CD8-positive, alpha-beta memory T cell (primary cell): ENCODE measurements around the gene TMEM123. TPM values are rescaled to one million over a fixed set of nuclear protein-coding genes. Genes with fewer than 3 reads are reported as not detected.

ENCODE experiments used
- CTCF ChIA-PET: fragments of 350-600 bp; sonication (Branson Sonifier 250); formaldehyde crosslinking; loops from one replicate; lab custom pipeline; 2021; ENCODE audit warnings: antibody characterized with exemption; lab: Charles Lee
- POLR2A ChIA-PET: fragments of 350-600 bp; sonication (Branson Sonifier 250); formaldehyde crosslinking; loops from one replicate; lab custom pipeline; 2021; ENCODE audit warnings: antibody characterized with exemption; lab: Charles Lee
- DNase-seq, 5 donors: peaks; one replicate each; pipeline versions ENCODE4 v3.0.0 to v3.0.0-alpha.2; 2020 to 2022; ENCODE audit warnings: mixed read lengths in 1 of 5
- H3K27ac ChIP-seq: one replicate; pipeline ENCODE4 v1.7.0; 2013; ENCODE audit warnings: low read depth, mild to moderate bottlenecking, low read length, moderate library complexity
- H3K27me3 ChIP-seq: 2 replicates; pipeline ENCODE4 v1.7.0; 2013; ENCODE audit warnings: low read length, mild to moderate bottlenecking; ENCODE audit not compliant: insufficient read depth, poor library complexity, severe bottlenecking
- H3K36me3 ChIP-seq: 2 replicates; pipeline ENCODE4 v1.7.0; 2013; ENCODE audit warnings: mild to moderate bottlenecking, low read length, moderate library complexity; ENCODE audit not compliant: insufficient read depth
- H3K4me1 ChIP-seq: 2 replicates; pipeline ENCODE4 v1.7.0; 2013; ENCODE audit warnings: mild to moderate bottlenecking, low read length, moderate library complexity; ENCODE audit not compliant: insufficient read depth
- H3K4me3 ChIP-seq: 2 replicates; pipeline ENCODE4 v1.7.0; 2013; ENCODE audit warnings: mild to moderate bottlenecking, low read length
- H3K9me3 ChIP-seq: 2 replicates; pipeline ENCODE4 v1.7.0; 2013; ENCODE audit warnings: mild to moderate bottlenecking, low read length
- H3K27ac Mint-ChIP-seq, 8 donors: one replicate each; pipeline ENCODE4 v1.8.0; 2020 to 2021; ENCODE audit warnings: mixed read lengths in 8 of 8, mild to moderate bottlenecking in 6 of 8, inconsistent platforms in 3 of 8, moderate library complexity in 3 of 8
- H3K27me3 Mint-ChIP-seq, 2 donors: one replicate each; pipeline ENCODE4 v1.8.0; 2020 to 2021; ENCODE audit warnings: mixed read lengths in 2 of 2, mild to moderate bottlenecking in 1 of 2, moderate library complexity in 1 of 2
- H3K36me3 Mint-ChIP-seq, 3 donors: one replicate each; pipeline ENCODE4 v1.8.0; 2020 to 2021; ENCODE audit warnings: mixed read lengths in 3 of 3, inconsistent platforms in 1 of 3, mild to moderate bottlenecking in 1 of 3
- H3K4me1 Mint-ChIP-seq, 3 donors: one replicate each; pipeline ENCODE4 v1.8.0; 2020 to 2021; ENCODE audit warnings: mixed read lengths in 3 of 3, inconsistent platforms in 1 of 3, mild to moderate bottlenecking in 1 of 3
- H3K4me3 Mint-ChIP-seq, 7 donors: one replicate each; pipeline ENCODE4 v1.8.0; 2020 to 2021; ENCODE audit warnings: mixed read lengths in 7 of 7, mild to moderate bottlenecking in 6 of 7, moderate library complexity in 4 of 7, inconsistent platforms in 2 of 7
- H3K9me3 Mint-ChIP-seq, 5 donors: one replicate each; pipeline ENCODE4 v1.8.0; 2020 to 2022; ENCODE audit warnings: mixed read lengths in 5 of 5, mild to moderate bottlenecking in 3 of 5, moderate library complexity in 2 of 5, inconsistent platforms in 1 of 5
- polyA plus RNA-seq: library from polyadenylated mRNA; unstranded; fragments of 300-500 nt; fragmentation: Illumina TruSeq; gene quantifications from one replicate; pipeline ENCODE4 v1.2.3, GENCODE V29; 2021
- total RNA-seq, 2 experiments: library from RNA; stranded (reverse); gene quantifications; one replicate each; pipeline ENCODE4 v1.2.3, GENCODE V29; 2021

TMEM123 gene
- total and polyA plus RNA-seq, 3 experiments from 2014 or later = 257 to 491 (median 259) TPM

GRCh38 chr11:102419181-102419580 is 33.4 kb downstream of the TMEM123 start:
- H3K36me3 Mint-ChIP-seq = peaks cover 9 to 24% (median 13%) of the 10 kb centered on the region in 3 donors
- peaks cover 92 to 100% (median 100%) of the 10 kb centered on the region in 3 donors for H3K4me1 Mint-ChIP-seq
- no peak for DNase-seq
- H3K27me3 Mint-ChIP-seq = peaks cover 0 to 3% of the 10 kb centered on the region in 2 donors
- H3K4me3 ChIP-seq = no peak overlapping the region
- peak overlapping the region in 1 of 8 donors; percentile 23 for H3K27ac Mint-ChIP-seq
- POLR2A ChIA-PET = no interaction called here
- no peaks in the 10 kb centered on the region for H3K9me3 Mint-ChIP-seq
- H3K4me1 ChIP-seq = peaks cover 81% of the 10 kb centered on the region
- no peaks in the 10 kb centered on the region for H3K36me3 ChIP-seq
- H3K9me3 ChIP-seq = no peaks in the 10 kb centered on the region
- CTCF ChIA-PET = interaction anchor here (1.3 kb wide), 1 partner anchor 17 kb away, joined by 3 read pairs; no protein-coding TSS in a partner anchor
- H3K4me3 Mint-ChIP-seq = no peak overlapping the region
- H3K27me3 ChIP-seq = no peaks in the 10 kb centered on the region
- no peak overlapping the region for H3K27ac ChIP-seq

GRCh38 chr11:102416976-102417375 is 35.6 kb downstream of the TMEM123 start:
- H3K36me3 ChIP-seq = no peaks in the 10 kb centered on the region
- peaks cover 79% of the 10 kb centered on the region for H3K4me1 ChIP-seq
- DNase-seq = peak in 1 of 5 donors; percentile 58
- ChIA-PET POLR2A (no interaction called here), CTCF (interaction anchor here (0.9 to 1.7 kb wide), 2 partner anchors 25 to 35 kb away, joined by 3 to 6 read pairs; no protein-coding TSS in a partner anchor)
- peaks cover 9 to 26% (median 14%) of the 10 kb centered on the region in 3 donors for H3K36me3 Mint-ChIP-seq
- H3K4me3 ChIP-seq = peak overlapping the region; percentile 15
- peaks cover 0 to 3% of the 10 kb centered on the region in 2 donors for H3K27me3 Mint-ChIP-seq
- no peak overlapping the region for H3K27ac ChIP-seq
- peaks cover 92 to 100% (median 99%) of the 10 kb centered on the region in 3 donors for H3K4me1 Mint-ChIP-seq
- H3K4me3 Mint-ChIP-seq = peak overlapping the region; percentile 0 to 77 (median 63)
- peak overlapping the region; percentile 18 to 91 (median 78) for H3K27ac Mint-ChIP-seq
- no peaks in the 10 kb centered on the region for H3K9me3 Mint-ChIP-seq
- H3K9me3 ChIP-seq = no peaks in the 10 kb centered on the region
- H3K27me3 ChIP-seq = no peaks in the 10 kb centered on the region

DNA sequence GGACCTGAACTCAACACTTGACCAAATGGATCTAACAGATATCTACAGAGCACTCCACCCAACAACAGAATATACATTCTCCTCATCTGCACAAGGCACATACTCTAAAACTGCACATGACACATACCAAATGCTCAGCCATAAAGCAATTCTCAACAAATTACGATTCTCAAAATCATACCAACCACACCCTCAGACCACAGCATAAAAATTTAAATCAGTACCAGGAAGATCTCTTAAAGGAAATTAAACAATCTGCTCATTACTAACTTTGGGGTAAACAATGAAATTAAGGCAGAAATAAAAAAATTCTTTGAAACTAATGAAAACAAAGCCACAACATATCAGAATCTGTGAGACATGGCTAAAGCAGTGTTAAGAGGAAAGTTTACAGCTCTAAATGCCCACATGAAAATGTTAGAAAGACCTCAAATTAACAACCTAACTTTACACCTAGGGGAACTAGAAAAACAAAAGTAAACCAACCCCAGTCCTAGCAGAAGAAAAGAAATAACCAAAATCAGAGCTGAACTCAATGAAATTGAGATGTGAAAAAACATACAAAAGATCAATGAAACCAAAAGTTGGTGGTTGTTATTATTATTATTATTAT is 37.2 kb downstream of the TMEM123 start:
- Histone ChIP-seq H3K4me3 (no peak overlapping the region), H3K9me3 (no peaks in the 10 kb centered on the region), H3K36me3 (no peaks in the 10 kb centered on the region), H3K4me1 (peaks cover 74% of the 10 kb centered on the region), H3K27ac (no peak overlapping the region), H3K27me3 (no peaks in the 10 kb centered on the region)
- Mint-ChIP-seq H3K9me3 (no peaks in the 10 kb centered on the region), H3K4me3 (peak overlapping the region; percentile 7 to 73 (median 65)), H3K27me3 (peaks cover 0 to 3% of the 10 kb centered on the region in 2 donors), H3K27ac (peak overlapping the region; percentile 1 to 87 (median 69)), H3K36me3 (peaks cover 9 to 28% (median 18%) of the 10 kb centered on the region in 3 donors), H3K4me1 (peaks cover 89 to 100% (median 99%) of the 10 kb centered on the region in 3 donors)
- DNase-seq = peak in 2 of 5 donors; percentile 27 to 37
- ChIA-PET CTCF (interaction anchor here (3.2 kb wide), 1 partner anchor 73 kb away, joined by 8 read pairs; no protein-coding TSS in a partner anchor), POLR2A (interaction anchor here (0.5 to 1.0 kb wide), 2 partner anchors 36 to 245 kb away, joined by 3 to 5 read pairs; no protein-coding TSS in a partner anchor)

DNA sequence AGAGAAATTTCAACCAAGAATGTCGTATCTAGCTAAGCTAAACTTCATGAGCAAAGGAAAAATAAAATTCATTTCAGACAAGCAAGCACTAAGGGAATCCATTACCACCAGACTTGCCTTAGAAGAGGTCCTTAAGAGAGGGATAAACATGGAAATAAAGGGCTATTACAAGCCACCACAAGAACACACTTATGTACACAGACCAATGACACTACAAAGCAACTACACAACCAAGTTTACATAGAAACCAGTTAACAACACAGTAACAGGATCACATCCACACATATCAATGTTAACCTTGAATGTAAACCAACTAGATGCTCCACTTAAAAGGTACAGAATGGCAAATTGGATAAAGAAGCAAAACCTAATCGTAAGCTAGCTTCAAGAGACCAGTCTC is 38.0 kb downstream of the TMEM123 start:
- ChIA-PET CTCF (interaction anchor here (3.2 kb wide), 1 partner anchor 72 kb away, joined by 8 read pairs; no protein-coding TSS in a partner anchor), POLR2A (no interaction called here)
- H3K9me3 Mint-ChIP-seq = no peaks in the 10 kb centered on the region
- H3K9me3 ChIP-seq = no peaks in the 10 kb centered on the region
- peak overlapping the region; percentile 30 for H3K4me3 ChIP-seq
- H3K27ac ChIP-seq = no peak overlapping the region
- H3K27me3 Mint-ChIP-seq = peaks cover 0 to 3% of the 10 kb centered on the region in 2 donors
- peaks cover 71% of the 10 kb centered on the region for H3K4me1 ChIP-seq
- DNase-seq = no peak
- peaks cover 9 to 32% (median 19%) of the 10 kb centered on the region in 3 donors for H3K36me3 Mint-ChIP-seq
- peak overlapping the region; percentile 68 to 91 (median 78) for H3K27ac Mint-ChIP-seq
- H3K4me1 Mint-ChIP-seq = peaks cover 87 to 97% (median 97%) of the 10 kb centered on the region in 3 donors
- no peaks in the 10 kb centered on the region for H3K36me3 ChIP-seq
- no peaks in the 10 kb centered on the region for H3K27me3 ChIP-seq
- peak overlapping the region in 6 of 7 donors; percentile 7 to 73 (median 68) for H3K4me3 Mint-ChIP-seq

- Histone ChIP-seq H3K36me3 (no peaks in the 10 kb centered on the region), H3K4me3 (peak overlapping the region; percentile 10), H3K27me3 (no peaks in the 10 kb centered on the region), H3K4me1 (peaks cover 67% of the 10 kb centered on the region), H3K27ac (no peak overlapping the region), H3K9me3 (no peaks in the 10 kb centered on the region)
- peak overlapping the region; percentile 44 to 89 (median 72) for H3K27ac Mint-ChIP-seq
- ChIA-PET CTCF (interaction anchor here (0.9 to 3.2 kb wide), 3 partner anchors 23 to 71 kb away, joined by 4 to 8 read pairs (median 4); no protein-coding TSS in a partner anchor), POLR2A (interaction anchor here (0.6 kb wide), 1 partner anchor 14 kb away, joined by 3 read pairs; no protein-coding TSS in a partner anchor)
- peak in 1 of 5 donors; percentile 66 for DNase-seq
- peaks cover under 1 to 29% (median 13%) of the 10 kb centered on the region in 3 donors for H3K36me3 Mint-ChIP-seq
- peaks cover 0 to 3% of the 10 kb centered on the region in 2 donors for H3K27me3 Mint-ChIP-seq
- peak overlapping the region in 5 of 7 donors; percentile 33 to 73 (median 65) for H3K4me3 Mint-ChIP-seq
- peaks cover 81 to 97% (median 96%) of the 10 kb centered on the region in 3 donors for H3K4me1 Mint-ChIP-seq
- H3K9me3 Mint-ChIP-seq = no peaks in the 10 kb centered on the region
Observed at GRCh38 chr11:102413497-102413896, 39.1 kb downstream of the TMEM123 start.

GRCh38 chr11:102411142-102411541 is 41.4 kb downstream of the TMEM123 start:
- Histone ChIP-seq H3K4me1 (peaks cover 72% of the 10 kb centered on the region), H3K27ac (no peak overlapping the region), H3K27me3 (no peaks in the 10 kb centered on the region), H3K36me3 (no peaks in the 10 kb centered on the region), H3K9me3 (no peaks in the 10 kb centered on the region), H3K4me3 (no peak overlapping the region)
- no peak for DNase-seq
- CTCF ChIA-PET = interaction anchor here (2.6 kb wide), 1 partner anchor 19 kb away, joined by 10 read pairs; no protein-coding TSS in a partner anchor
- Mint-ChIP-seq H3K36me3 (peaks cover 0 to 42% (median 13%) of the 10 kb centered on the region in 3 donors), H3K4me3 (no peak overlapping the region), H3K4me1 (peaks cover 77 to 95% (median 94%) of the 10 kb centered on the region in 3 donors), H3K27me3 (peaks cover 0 to 3% of the 10 kb centered on the region in 2 donors), H3K27ac (peak overlapping the region in 4 of 8 donors; percentile 11 to 87 (median 34)), H3K9me3 (no peaks in the 10 kb centered on the region)
- POLR2A ChIA-PET = no interaction called here

DNA sequence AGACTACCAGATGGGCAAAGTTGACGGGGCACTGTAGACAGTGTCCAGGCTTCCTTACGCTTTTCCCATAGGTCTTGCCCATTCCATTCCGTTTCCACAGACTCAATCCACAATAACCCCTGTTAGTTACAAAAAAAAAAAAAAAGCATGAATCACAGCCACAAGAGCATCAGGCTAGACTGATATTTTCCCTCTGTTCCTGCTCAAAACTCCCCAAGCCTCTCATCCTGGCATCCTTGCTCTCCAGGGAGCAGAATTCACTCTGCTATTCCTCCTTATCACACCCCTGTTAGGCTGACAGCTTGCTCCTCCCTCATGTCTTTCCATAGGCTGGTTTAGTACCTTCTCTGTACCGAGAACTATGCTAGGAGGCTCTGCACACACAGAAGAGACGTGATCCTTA is 42.2 kb downstream of the TMEM123 start:
- no peak overlapping the region for H3K4me3 Mint-ChIP-seq
- DNase-seq = no peak
- ChIA-PET CTCF (interaction anchor here (2.6 kb wide), 1 partner anchor 19 kb away, joined by 10 read pairs; no protein-coding TSS in a partner anchor), POLR2A (no interaction called here)
- H3K27me3 Mint-ChIP-seq = peaks cover 0 to 3% of the 10 kb centered on the region in 2 donors
- Histone ChIP-seq H3K4me3 (no peak overlapping the region), H3K4me1 (peaks cover 73% of the 10 kb centered on the region), H3K27me3 (no peaks in the 10 kb centered on the region), H3K36me3 (no peaks in the 10 kb centered on the region), H3K9me3 (no peaks in the 10 kb centered on the region), H3K27ac (no peak overlapping the region)
- H3K4me1 Mint-ChIP-seq = peaks cover 74 to 95% (median 94%) of the 10 kb centered on the region in 3 donors
- H3K27ac Mint-ChIP-seq = peak overlapping the region; percentile 10 to 73 (median 46)
- H3K9me3 Mint-ChIP-seq = no peaks in the 10 kb centered on the region
- peaks cover 0 to 47% (median 13%) of the 10 kb centered on the region in 3 donors for H3K36me3 Mint-ChIP-seq
